Uterus (tissue), 2 donors: Measurements from ENCODE around the gene PRRC2B.

ENCODE experiments used
- POLR2A ChIP-seq, 2 donors: fragments of 450-650 bp; IDR thresholded peaks; one replicate each; pipeline ENCODE4 v1.6.1; 2016; ENCODE audit warnings: antibody characterized with exemption in 2 of 2, mild to moderate bottlenecking in 1 of 2, moderate library complexity in 1 of 2
- TF ChIP-seq, protein P1 (sequence below), 4 experiments: fragments of 200-600 bp in 2 of 4; fragments of 450-650 bp in 2 of 4; sonication (generic) in 2 of 4; IDR thresholded peaks; one replicate each; pipeline ENCODE4 v1.5.1; 2016 to 2019; ENCODE audit warnings: antibody characterized with exemption in 4 of 4, mild to moderate bottlenecking in 2 of 4, moderate library complexity in 1 of 4

DNA sequence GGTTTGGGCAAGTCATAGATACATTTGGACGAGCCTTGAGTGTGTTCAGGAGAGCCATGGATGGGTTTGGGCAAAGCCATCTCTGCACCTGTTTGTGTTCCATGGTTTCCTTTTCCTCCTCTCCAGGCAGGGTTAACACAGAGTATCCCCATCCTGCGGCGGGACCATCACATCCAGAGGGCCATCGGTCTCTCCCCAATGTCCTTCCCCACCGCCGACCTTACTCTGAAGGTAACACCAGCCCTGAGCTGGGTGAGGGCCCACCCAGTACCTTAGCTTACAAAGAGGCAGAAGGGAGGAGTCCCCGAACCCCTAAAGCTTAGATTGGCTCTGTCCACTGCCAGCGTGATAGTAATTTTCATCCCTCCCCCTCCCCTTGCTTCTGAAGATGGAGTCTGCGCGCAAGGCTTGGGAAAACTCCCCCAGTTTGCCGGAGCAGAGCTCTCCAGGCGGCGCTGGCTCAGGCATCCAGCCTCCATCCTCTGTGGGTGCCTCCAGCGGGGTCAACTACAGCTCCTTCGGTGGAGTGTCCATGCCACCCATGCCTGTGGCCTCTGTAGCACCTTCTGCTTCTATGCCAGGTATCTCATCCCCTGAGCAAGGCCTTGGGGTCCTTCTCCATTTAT lies 90.8 kb downstream of the PRRC2B start:
- TF ChIP-seq, protein P1, sequence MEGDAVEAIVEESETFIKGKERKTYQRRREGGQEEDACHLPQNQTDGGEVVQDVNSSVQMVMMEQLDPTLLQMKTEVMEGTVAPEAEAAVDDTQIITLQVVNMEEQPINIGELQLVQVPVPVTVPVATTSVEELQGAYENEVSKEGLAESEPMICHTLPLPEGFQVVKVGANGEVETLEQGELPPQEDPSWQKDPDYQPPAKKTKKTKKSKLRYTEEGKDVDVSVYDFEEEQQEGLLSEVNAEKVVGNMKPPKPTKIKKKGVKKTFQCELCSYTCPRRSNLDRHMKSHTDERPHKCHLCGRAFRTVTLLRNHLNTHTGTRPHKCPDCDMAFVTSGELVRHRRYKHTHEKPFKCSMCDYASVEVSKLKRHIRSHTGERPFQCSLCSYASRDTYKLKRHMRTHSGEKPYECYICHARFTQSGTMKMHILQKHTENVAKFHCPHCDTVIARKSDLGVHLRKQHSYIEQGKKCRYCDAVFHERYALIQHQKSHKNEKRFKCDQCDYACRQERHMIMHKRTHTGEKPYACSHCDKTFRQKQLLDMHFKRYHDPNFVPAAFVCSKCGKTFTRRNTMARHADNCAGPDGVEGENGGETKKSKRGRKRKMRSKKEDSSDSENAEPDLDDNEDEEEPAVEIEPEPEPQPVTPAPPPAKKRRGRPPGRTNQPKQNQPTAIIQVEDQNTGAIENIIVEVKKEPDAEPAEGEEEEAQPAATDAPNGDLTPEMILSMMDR (IDR thresholded peaks at IDR 0.05) = no peak
- TF ChIP-seq POLR2A (IDR thresholded peaks at IDR 0.05) = no peak
